GM19043 (cell line): ENCODE data around the gene ZFP64.
"Not testable (repeated sequence)": the region's sequence is repeated elsewhere in the genome, so short reads cannot be mapped to it uniquely, and the experiment has no call there.

ENCODE experiments used
- ATAC-seq: cut with Tn5 transposase; IDR thresholded peaks from one replicate; pipeline ENCODE4 v1.9.1; 2021; ENCODE audit warnings: low read depth; ENCODE audit not compliant: unreplicated experiment

ZFP64 gene

DNA sequence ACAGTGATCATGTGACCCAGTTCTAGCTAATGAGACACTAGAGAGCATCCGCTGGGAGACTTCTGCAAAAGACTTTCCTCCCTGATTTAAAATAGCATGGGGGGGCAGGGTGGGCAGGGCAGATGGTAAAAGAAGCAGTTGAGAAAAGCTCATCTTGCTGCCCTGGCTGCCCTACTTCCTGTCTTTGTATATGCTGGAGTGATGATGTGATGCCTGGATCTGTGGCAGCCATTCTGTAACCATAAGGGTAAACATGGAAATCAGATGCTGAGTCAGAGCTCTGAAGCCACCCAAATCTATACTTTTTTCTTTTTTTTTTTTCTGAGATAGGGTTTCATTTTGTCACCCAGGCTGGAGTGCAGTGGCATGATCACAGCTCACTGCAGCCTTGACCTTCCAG is 25.4 kb downstream of the ZFP64 start:
- no peak for ATAC-seq

GRCh38 chr20:52160621-52161204 is 30.9 kb downstream of the ZFP64 start:
- no peak for ATAC-seq

DNA sequence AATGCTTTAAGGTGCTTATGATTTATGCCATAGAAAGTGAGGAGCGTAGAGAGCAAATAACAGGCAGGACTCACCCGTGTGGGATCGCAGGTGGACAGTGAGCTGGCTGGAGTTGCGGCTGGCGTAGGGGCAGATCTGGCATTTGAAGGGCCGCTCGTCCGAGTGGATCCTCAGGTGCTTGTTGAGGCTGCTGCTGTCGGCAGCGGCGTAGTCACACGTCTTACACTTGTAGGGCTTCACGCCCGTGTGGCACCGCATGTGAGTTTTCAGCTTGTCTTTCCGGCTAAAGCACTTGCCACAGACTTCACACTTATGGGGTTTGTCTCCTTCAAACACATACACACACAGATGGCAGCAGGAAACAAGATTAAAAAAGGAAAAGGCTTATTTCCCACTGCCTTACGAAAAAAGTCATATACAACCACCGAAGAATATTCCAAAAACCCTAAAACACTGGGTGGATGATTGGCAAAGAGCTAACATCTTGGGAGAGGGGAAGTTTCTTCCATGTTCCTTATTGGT is 31.5 kb downstream of the ZFP64 start:
- ATAC-seq = no peak

DNA sequence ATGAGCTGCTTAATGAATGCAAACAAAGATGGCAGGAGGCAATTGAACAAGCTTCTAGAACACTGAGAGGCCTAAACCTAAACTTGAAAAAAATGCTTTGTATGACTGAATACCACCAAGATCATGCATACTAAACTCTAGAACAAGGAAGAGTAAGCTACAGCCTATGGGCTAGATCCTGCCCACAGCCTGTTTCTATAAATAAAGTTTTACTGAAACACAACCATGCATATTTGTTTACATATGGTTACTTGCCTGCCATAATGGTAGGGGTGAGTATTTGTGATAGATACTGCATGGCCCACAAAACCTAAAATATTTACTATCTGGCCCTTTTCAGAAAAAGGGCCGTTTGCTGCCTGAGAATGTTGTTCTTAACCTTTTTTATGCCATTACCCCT is 37.0 kb downstream of the ZFP64 start:
- no peak for ATAC-seq

DNA sequence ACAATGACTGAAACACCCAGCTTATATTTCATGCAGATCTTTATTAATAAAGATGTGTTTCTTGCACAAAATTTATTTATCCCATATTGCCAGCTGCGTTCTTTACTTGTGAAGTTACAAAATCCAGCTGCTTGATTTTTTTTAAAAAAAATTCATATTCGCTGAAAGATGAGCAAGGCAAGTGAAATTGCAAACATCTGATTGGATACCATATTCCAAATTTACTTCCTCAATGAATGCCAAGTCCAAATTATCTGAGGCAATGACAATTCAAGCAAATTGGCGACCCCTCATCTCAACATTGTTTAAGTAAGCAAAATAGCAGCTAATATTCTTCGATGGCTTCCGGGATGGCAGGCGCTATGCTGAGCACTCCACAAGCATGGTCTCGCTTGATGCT is 37.7 kb downstream of the ZFP64 start:
- no peak for ATAC-seq

- ATAC-seq = no peak
These were observed 38.7 kb downstream of the ZFP64 start for GRCh38 chr20:52152921-52153320.

DNA sequence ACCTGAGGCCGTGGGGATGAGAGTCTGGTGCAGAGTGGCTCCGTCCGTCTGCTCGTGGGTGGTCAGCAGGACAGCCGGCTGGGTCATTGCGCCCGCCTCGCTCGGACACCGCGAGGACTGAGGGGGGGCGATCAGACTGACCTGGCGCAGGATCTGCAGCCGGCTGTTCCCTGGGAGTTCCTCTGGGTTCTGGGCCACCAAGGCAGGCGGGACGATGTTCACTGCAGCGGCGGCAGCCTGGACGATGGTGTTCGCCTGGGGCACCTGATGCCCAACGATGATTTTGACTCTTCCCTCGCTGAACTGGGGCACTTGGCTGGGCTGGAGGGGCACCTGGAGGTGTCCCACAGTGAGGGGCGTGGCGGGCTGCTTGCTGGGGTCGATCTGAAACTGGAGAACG is 39.2 kb downstream of the ZFP64 start:
- ATAC-seq = no peak

DNA sequence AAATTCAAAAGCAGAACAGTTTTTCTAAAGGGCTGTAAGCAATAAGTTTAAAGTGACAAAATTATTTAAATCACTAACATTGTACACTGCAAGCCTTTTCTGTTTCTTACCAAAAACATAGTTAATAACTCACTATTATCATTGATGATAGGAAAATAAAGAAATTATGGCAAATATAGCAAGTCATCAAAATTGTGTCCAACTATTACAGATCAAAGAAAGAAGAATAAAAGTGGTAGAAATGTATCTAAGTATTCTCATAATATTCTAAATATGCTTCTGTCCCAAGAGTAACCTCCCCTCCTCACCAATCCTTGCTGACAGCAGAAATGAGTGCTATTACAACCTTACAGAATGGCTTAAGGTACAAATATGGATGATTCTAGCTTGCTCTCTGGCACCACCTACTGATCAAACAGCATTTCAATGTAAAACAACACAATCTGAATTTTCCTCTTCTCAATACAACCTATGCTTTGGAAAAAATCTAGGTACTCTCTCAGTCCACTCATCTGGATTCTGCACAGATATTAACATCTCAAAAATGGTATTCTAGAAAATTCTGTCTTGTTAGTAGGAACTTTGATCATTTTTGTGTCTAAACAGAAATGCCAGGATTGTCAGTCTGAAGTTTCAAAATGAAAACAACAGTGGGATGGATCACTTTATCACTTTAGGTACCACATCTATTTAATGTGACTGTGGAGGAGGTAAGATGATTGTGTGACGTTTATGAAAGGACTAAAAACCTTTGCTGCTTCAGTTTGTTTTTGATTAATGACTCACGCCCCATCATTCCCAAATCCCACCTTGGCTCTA is 40.9 kb downstream of the ZFP64 start:
- ATAC-seq = no peak

GRCh38 chr20:52145587-52145986 is 46.0 kb downstream of the ZFP64 start:
- no peak for ATAC-seq

DNA sequence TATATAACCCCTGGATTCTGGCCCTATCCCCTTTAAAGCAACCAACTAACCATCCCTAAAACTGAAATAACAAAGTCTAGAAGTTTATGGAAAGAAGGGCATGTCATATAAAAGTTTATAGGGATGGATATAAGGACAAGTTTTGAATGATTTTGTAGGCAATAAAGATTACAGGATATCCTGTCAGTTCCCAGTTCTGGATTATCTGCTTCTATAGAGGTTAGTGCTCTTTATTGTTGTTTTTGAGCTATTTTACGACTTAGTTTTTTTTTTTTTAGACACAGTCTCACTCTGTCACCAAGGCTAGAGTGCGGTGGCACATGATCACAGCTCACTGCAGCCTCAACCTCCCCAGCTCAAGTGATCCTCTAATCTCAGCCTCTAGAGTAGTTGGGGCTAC is 48.3 kb downstream of the ZFP64 start:
- ATAC-seq = no peak

DNA sequence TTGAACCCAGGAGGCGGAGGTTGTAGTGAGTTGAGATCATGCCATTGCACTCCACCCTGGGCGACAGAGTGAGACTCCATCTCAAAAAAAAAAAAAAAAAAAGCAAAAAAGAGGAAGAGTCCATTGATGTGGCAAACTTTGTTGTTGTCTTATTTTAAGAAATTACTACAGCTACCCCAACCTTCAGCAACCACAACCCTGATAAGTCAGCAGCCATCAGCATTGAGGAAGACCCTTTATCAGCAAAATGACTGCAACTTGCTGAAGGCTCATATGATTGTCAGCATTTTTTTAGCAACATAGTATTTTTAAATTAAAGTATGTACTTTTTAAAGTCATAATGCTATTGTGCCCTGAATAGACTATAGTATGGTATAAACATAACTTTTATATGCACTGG is 48.8 kb downstream of the ZFP64 start:
- ATAC-seq = no peak

DNA sequence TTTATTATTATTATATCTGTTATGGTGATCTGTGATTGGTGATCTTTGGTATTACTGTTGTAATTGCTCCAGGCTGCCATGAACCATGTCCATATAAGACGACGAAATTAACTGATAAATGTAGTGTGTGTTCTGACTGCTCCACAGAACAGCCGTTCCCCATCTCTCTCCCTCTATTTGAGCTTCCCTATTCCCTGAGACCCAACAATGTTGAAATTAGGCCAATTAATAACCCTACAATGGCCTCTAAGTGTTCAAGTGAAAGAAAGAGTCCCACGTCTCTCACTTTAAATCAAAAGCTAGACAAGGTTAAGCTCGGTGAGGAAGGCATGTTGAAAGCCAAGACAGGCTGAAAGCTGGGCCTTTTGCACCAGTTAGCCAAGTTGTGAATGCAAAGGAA is 51.6 kb downstream of the ZFP64 start:
- no peak for ATAC-seq

GRCh38 chr20:52137850-52138249 is 53.7 kb downstream of the ZFP64 start:
- no peak for ATAC-seq

DNA sequence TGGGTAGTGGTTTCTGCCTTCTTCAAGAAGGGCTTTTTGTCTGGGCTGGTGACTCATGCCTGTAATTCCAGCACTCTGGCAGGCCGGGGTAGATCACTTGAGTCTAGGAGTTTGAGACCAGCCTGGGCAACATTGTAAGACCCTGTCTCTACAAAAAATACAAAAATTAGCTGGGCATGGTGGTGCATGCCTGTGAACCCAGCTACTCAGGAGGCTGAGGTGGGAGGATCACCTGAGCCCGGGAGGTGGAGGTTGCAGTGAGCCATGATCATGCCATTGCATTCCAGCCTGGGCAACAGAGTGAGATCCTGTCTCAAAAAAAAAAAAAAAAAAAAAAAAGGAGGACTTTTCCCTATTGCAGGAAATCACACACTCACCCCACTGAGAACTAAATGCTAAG is 57.9 kb downstream of the ZFP64 start:
- ATAC-seq = not testable (repeated sequence)

- no peak for ATAC-seq
These were observed 59.2 kb downstream of the ZFP64 start for GRCh38 chr20:52132337-52132736.

DNA sequence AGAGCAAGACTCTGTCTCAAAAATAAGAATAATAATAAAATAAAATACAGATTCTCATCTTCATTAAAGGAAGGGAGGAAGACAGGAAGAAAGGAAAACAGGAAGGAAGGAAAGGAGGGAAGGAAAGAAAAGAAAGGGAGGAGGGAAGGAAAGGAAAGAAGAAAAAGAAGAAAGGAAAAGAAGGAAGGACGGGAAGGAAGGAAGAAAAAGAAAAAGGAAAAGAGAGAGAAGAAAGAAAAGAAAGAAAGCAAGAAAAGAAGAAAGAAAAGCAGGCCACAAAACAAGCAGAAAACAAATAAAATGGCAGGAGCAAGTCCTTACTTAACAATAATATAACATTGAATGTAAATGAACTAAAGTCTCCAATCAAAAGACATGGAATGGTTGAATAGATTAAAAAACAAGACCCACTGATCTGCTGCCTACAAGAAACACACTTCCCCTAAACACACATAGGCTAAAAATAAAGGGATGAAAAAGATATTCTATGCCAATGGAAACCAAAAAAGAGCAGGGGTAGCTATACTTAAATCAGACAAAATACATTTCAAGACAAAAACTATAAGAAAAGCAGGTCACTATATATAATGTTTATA is 60.4 kb downstream of the ZFP64 start:
- ATAC-seq = no peak

DNA sequence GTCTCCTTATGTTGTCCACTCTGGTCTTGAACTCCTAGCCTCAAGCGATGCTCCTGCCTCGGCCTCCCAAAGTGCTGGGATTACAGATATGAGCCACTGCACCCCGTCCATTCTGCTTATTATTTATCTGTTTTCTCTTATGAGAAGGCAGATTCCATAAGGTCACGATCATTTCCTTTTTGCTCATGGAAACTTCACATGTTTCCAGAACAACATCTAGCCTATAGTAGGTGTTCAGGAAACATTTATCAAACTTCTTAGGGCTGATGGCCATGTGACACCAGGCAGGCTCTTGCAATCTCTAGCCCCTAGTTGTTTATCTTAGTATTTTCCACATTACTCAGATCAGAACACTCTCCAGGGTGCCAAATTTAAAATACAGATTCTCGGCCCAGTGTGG is 61.2 kb downstream of the ZFP64 start:
- ATAC-seq = no peak

DNA sequence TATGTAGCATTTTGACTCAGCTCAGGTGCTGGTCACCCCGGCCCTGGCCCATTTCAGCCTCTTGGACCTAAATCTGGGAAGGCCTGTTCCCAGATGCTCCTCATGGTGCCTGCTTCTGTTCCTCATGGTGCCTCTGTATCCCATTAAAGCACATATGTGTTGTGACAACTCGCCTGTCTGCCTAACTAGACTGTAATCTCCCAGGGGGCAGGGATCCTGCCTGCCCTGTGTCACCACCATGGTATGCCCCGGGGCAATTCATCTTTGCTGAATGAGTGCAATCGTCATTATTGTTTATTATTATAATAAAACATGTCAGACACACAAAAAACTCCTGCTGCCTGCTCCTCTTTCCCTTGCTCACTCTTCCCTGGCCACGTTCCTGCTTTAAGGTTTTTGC is 62.0 kb downstream of the ZFP64 start:
- ATAC-seq = no peak

- ATAC-seq = no peak
These were observed 64.3 kb downstream of the ZFP64 start for GRCh38 chr20:52127309-52127708.

DNA sequence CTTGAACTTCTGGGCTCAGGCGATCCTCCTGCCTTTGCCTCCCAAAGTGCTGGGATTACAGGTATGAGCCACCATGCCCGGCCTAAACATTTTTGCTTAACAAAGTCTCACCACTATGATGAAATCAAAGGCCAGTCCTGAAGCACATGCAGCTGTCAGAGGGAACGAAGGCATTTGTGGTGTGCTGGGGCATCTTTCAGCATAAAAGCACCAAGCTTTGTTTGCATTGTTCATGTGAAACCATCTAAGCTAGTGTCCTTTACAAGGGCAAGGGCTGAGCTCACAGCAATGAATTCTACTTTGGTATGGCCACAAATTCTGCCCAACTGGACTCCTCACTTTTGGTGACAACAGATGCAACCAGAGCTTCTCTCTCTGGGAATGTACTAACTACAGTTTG is 66.8 kb downstream of the ZFP64 start:
- ATAC-seq = no peak

GRCh38 chr20:52118696-52119095 is 72.9 kb downstream of the ZFP64 start:
- ATAC-seq = no peak
